Ishikawa (cell line): ENCODE data around the gene PRKCZ.

Experiments used
- CEBPB ChIP-seq: IDR thresholded peaks from 2 replicates; pipeline ENCODE4 v1.6.1; 2012
- CREB1 ChIP-seq: IDR thresholded peaks from 2 replicates; pipeline ENCODE4 v1.6.1; 2012; ENCODE audit warnings: low read depth
- EGR1 ChIP-seq: IDR thresholded peaks from 2 replicates; pipeline ENCODE4 v1.6.1; 2012
- EP300 ChIP-seq: IDR thresholded peaks from 2 replicates; pipeline ENCODE4 v1.6.1; 2012; ENCODE audit warnings: borderline replicate concordance
- FOXM1 ChIP-seq: IDR thresholded peaks from 2 replicates; pipeline ENCODE4 v1.6.1; 2012; ENCODE audit warnings: low read depth, borderline replicate concordance
- NFIC ChIP-seq: IDR thresholded peaks from 2 replicates; pipeline ENCODE4 v1.6.1; 2012
- RAD21 ChIP-seq: IDR thresholded peaks from 2 replicates; pipeline ENCODE4 v1.6.1; 2012; ENCODE audit warnings: low read depth
- REST ChIP-seq: IDR thresholded peaks from 2 replicates; pipeline ENCODE4 v1.6.1; 2012; ENCODE audit warnings: low read depth, mild to moderate bottlenecking
- TAF1 ChIP-seq: IDR thresholded peaks from 2 replicates; pipeline ENCODE4 v1.6.1; 2012; ENCODE audit warnings: low read depth, mild to moderate bottlenecking
- TCF12 ChIP-seq: IDR thresholded peaks from 2 replicates; pipeline ENCODE4 v1.6.1; 2012; ENCODE audit warnings: low read depth
- TEAD4 ChIP-seq: IDR thresholded peaks from 2 replicates; pipeline ENCODE4 v1.6.1; 2012
- USF1 ChIP-seq: IDR thresholded peaks from 2 replicates; pipeline ENCODE4 v1.6.1; 2012
- YY1 ChIP-seq: IDR thresholded peaks from 2 replicates; pipeline ENCODE4 v1.6.1; 2012; ENCODE audit warnings: low read depth
- ZBTB7A ChIP-seq: IDR thresholded peaks from 2 replicates; pipeline ENCODE4 v1.6.1; 2012; ENCODE audit warnings: low read depth
- TF ChIP-seq, protein P1 (sequence below): IDR thresholded peaks from 2 replicates; pipeline ENCODE4 v1.6.1; 2012

Gene PRKCZ

DNA sequence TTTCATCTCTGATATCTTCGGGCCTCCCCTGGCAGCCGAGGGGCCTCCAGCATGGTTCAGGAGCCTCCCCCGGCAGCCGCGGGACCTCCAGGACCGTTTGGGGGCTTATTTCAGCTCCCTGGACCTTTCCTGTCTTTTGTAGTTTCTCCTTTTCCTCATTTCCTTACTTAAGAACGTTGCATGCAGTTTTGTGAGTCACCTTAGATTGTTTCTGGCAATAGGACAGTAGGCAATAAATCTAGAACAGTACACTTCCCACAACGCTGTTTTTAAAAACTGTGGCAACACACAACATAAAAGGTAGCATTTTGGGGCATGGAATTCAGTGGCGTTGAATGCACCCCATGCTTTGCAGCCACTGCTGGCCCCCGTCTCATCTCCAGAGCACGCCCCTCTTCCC, 120.0 kb downstream of the PRKCZ start:
- TF ChIP-seq TCF12 (no peak), ZBTB7A (no peak), TAF1 (no peak), YY1 (no peak), CREB1 (no peak), REST (no peak), FOXM1 (no peak), RAD21 (no peak), CEBPB (no peak), TEAD4 (no peak), NFIC (no peak), EGR1 (no peak), USF1 (no peak), EP300 (no peak)
- TF ChIP-seq, protein P1, sequence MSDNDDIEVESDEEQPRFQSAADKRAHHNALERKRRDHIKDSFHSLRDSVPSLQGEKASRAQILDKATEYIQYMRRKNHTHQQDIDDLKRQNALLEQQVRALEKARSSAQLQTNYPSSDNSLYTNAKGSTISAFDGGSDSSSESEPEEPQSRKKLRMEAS: no peak

DNA sequence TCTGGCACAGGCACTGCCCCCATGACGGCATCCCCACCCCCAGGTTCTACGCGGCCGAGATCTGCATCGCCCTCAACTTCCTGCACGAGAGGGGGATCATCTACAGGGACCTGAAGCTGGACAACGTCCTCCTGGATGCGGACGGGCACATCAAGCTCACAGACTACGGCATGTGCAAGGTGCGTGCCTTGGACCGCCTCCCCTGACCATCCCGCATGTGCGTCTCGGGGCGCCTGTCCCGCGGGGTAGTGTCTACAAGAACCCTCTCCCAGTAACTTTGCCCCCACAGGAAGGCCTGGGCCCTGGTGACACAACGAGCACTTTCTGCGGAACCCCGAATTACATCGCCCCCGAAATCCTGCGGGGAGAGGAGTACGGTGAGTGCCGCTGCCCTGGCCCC, 121.8 kb downstream of the PRKCZ start:
- TF ChIP-seq EGR1 (no peak), FOXM1 (no peak), USF1 (no peak), YY1 (no peak)

DNA sequence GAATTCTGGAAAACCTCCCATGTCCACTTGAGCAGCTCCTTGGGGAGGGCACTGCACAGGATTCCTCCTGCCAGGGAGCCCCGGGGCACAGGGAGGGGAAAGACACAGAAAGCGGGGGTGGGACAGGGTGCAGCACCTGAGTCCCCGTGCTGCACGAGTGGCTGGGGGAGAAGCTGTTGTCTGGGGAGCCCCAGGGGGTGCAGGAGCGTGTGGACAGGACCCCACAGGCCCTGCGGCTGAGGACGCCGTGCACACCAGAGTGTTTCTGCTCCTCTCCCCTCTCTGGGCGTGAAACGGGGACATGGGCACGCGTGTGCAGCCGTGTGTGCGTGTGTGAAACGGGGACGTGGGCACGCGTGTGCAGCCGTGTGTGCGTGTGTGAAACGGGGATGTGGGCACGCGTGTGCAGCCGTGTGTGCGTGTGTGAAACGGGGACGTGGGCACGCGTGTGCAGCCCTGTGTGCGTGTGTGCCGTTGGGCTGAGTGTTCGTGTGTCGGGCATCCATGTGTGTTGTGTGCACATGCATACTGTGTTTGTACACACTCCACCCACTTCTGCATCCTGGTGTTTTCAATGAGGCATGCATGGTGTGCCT, 122.4 kb downstream of the PRKCZ start:
- TF ChIP-seq, protein P1: no peak
- TF ChIP-seq TEAD4: no peak
- TF ChIP-seq YY1: no peak
- TF ChIP-seq USF1: no peak
- TF ChIP-seq CREB1: no peak
- TF ChIP-seq CEBPB: no peak
- TF ChIP-seq NFIC: no peak
- TF ChIP-seq REST: no peak
- no peak for TF ChIP-seq RAD21
- no peak for TF ChIP-seq FOXM1
- TF ChIP-seq TCF12: no peak
- TF ChIP-seq TAF1: no peak
- no peak for TF ChIP-seq EGR1

- TF ChIP-seq TAF1: no peak
- no peak for TF ChIP-seq EGR1
- TF ChIP-seq, protein P1: no peak
- no peak for TF ChIP-seq RAD21
- TF ChIP-seq ZBTB7A: no peak
- no peak for TF ChIP-seq NFIC
- TF ChIP-seq EP300: no peak
- TF ChIP-seq TCF12: no peak
- TF ChIP-seq CEBPB: no peak
- no peak for TF ChIP-seq TEAD4
- TF ChIP-seq FOXM1: no peak
- no peak for TF ChIP-seq CREB1
- TF ChIP-seq REST: no peak
- no peak for TF ChIP-seq USF1
- TF ChIP-seq YY1: no peak
Measured at GRCh38 chr1:2173546-2174347, 123.5 kb downstream of the PRKCZ start.
